Right ventricle myocardium superior (tissue), 1 donor: ENCODE measurements around the gene FKBP8. TPM values are rescaled to one million over a fixed set of nuclear protein-coding genes. Genes with fewer than 3 reads are reported as not detected.
"Not testable (repeated sequence)": the region's sequence is repeated elsewhere in the genome, so short reads cannot be mapped to it uniquely, and the experiment has no call there.

ENCODE experiments used
- ATAC-seq: fragments of 200-7000 bp; cut with Tn5 transposase; one replicate; pipeline ENCODE4 v1.9.1; 2020; ENCODE audit warnings: mild to moderate bottlenecking; ENCODE audit not compliant: poor library complexity
- DNase-seq: peaks from one replicate; pipeline ENCODE4 v3.0.0-alpha.2; 2020
- intact Hi-C: fragments of 100-400 bp; cut with DNase I; formaldehyde crosslinking; loops from one replicate; pipeline ENCODE4 v1.11.2; 2022
- total RNA-seq: library from RNA; stranded (reverse); fragmentation: NEBNext Ultra II Directional; extraction: Animal tissue kit (Norgen Biotek cat#: 25700); gene quantifications from one replicate; pipeline ENCODE4 v1.2.1, GENCODE V29; 2021
- donor health status: DM: no; HTN: yes; CAD: no; lungs with severe emphysema.

Gene FKBP8
- total RNA-seq, 1 donor from 2014 or later = 182 TPM

- intact Hi-C loops = no loop called here
- ATAC-seq (no peak), DNase-seq (no peak)
These were observed 23.6 kb upstream of the FKBP8 start for GRCh38 chr19:18566953-18567352.

GRCh38 chr19:18562086-18562485, 18.7 kb upstream of the FKBP8 start:
- intact Hi-C loops = loop anchor here (5.0 kb wide), 1 partner anchor 110 kb away; no protein-coding TSS in a partner anchor
- DNase-seq (peak; percentile 60), ATAC-seq (peak; percentile 2)

- ATAC-seq = no peak
- intact Hi-C loops = loop anchor here (5.0 kb wide), 1 partner anchor 107 kb away; no protein-coding TSS in a partner anchor
These were observed 16.3 kb upstream of the FKBP8 start for GRCh38 chr19:18559685-18560084.

GRCh38 chr19:18558604-18559003, 15.2 kb upstream of the FKBP8 start:
- DNase-seq (no peak), ATAC-seq (no peak)
- intact Hi-C loops = no loop called here

More at GRCh38 chr19:18559685-18560084, 16.3 kb upstream of the FKBP8 start:
- DNase-seq = no peak

GRCh38 chr19:18558202-18558555, 14.8 kb upstream of the FKBP8 start:
- no peak for ATAC-seq
- no peak for DNase-seq
- intact Hi-C loops = no loop called here

GRCh38 chr19:18557411-18558201, 14.2 kb upstream of the FKBP8 start, which contains the start of gene KXD1:
KXD1 (plus strand) TSS chr19:18557870; CDS start chr19:18562057, 4,187 bp downstream.
- intact Hi-C loops = no loop called here
- peak; percentile 99 for DNase-seq
- peak; percentile 99 for ATAC-seq

- DNase-seq = no peak
- ATAC-seq = no peak
- intact Hi-C loops = no loop called here
These were observed 8.3 kb upstream of the FKBP8 start for GRCh38 chr19:18551631-18552030.

GRCh38 chr19:18543814-18544475, 572 bp upstream of the FKBP8 start:
- ATAC-seq = peak; percentile 58
- DNase-seq = peak; percentile 64

GRCh38 chr19:18541992-18542940, 1.1 kb downstream of the FKBP8 start:
- ATAC-seq = no peak
- no peak for DNase-seq
- intact Hi-C loops = no loop called here

More at GRCh38 chr19:18543814-18544475, 572 bp upstream of the FKBP8 start:
- intact Hi-C loops = no loop called here

GRCh38 chr19:18541258-18541991, 1.9 kb downstream of the FKBP8 start:
- ATAC-seq (no peak), DNase-seq (no peak)
- intact Hi-C loops = no loop called here

GRCh38 chr19:18540200-18540599, 3.2 kb downstream of the FKBP8 start:
- intact Hi-C loops, ATAC-seq, DNase-seq: not testable (repeated sequence)

GRCh38 chr19:18539372-18539771, 4.0 kb downstream of the FKBP8 start:
- DNase-seq = no peak
- intact Hi-C loops = no loop called here

GRCh38 chr19:18538115-18538514, 5.3 kb downstream of the FKBP8 start:
- no peak for DNase-seq
- no peak for ATAC-seq
- intact Hi-C loops = no loop called here

More at GRCh38 chr19:18539372-18539771, 4.0 kb downstream of the FKBP8 start:
- no peak for ATAC-seq

GRCh38 chr19:18537431-18537830, 5.9 kb downstream of the FKBP8 start:
- ATAC-seq = no peak
- no peak for DNase-seq
- intact Hi-C loops = no loop called here

GRCh38 chr19:18536475-18536874, 6.9 kb downstream of the FKBP8 start:
- ATAC-seq = no peak
- intact Hi-C loops = no loop called here
- no peak for DNase-seq

- DNase-seq (no peak), ATAC-seq (no peak)
- intact Hi-C loops = no loop called here
These were observed 10.3 kb downstream of the FKBP8 start for GRCh38 chr19:18533058-18533457.

GRCh38 chr19:18532168-18532890, 11.0 kb downstream of the FKBP8 start:
- no peak for ATAC-seq
- intact Hi-C loops = no loop called here
- DNase-seq = no peak

- peak; percentile 10 for ATAC-seq
- DNase-seq = no peak
- intact Hi-C loops = no loop called here
These were observed 11.9 kb downstream of the FKBP8 start for GRCh38 chr19:18531485-18531884.
